NOMO-1 treated with dmso at 0.1 percent for 144 hours (cell line): ENCODE data around the gene LRRC75A.
"Not testable (repeated sequence)": the region's sequence is repeated elsewhere in the genome, so short reads cannot be mapped to it uniquely, and the experiment has no call there.

ENCODE experiments used
- DNase-seq: peaks from one replicate; lab custom pipeline; 2025; ENCODE audit not compliant: unreplicated experiment; lab: John Stamatoyannopoulos, UW

The LRRC75A gene

GRCh38 chr17:16455997-16456741 is 35.8 kb downstream of the LRRC75A start:
- no peak for DNase-seq

- no peak for DNase-seq
These were observed 38.5 kb downstream of the LRRC75A start for GRCh38 chr17:16453493-16453851.

GRCh38 chr17:16452268-16452667 is 39.7 kb downstream of the LRRC75A start:
- not testable (repeated sequence) for DNase-seq

GRCh38 chr17:16450028-16450427 is 42.0 kb downstream of the LRRC75A start:
- no peak for DNase-seq

DNA sequence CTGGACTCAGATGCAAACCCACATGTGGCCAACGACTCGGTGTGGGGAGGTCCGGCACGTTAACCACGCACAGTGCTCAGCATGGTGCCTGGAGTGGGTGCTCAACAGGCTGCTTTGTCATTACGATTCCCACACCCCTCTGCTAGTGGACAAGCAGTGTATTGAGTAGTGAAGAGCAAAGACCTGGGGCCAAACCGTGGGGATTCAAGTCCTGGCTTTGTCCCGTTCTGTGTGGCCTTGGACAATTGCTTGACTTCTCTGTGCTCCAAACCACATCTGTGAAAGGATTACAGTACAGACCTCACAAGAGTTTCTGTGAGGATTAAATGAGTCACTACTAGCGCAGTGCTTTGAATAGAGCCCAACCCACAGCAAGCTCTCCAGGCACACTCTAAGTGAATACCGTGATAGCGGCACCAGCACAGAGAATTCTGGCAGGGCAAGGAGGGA is 42.8 kb downstream of the LRRC75A start:
- no peak for DNase-seq

DNA sequence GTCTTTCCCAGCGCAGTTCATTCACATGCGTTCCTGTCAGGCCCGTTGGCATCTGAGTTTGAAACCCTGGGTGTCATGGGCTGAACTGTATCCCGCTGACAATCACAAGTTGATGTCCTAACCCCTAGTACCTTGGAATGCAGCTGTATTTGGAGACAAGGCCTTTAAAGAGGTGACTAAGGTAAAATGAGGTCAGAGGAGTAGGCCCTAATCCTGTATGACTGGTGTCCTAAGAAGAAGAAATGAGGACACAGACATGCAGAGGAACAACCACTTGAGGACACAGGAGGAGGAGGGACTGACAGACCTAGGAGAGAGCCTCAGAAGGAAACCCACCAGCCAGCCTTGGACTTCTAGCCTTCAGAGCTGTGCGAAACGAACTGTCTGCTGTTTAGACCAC is 43.5 kb downstream of the LRRC75A start:
- no peak for DNase-seq

GRCh38 chr17:16447676-16448075 is 44.3 kb downstream of the LRRC75A start:
- DNase-seq: no peak

DNA sequence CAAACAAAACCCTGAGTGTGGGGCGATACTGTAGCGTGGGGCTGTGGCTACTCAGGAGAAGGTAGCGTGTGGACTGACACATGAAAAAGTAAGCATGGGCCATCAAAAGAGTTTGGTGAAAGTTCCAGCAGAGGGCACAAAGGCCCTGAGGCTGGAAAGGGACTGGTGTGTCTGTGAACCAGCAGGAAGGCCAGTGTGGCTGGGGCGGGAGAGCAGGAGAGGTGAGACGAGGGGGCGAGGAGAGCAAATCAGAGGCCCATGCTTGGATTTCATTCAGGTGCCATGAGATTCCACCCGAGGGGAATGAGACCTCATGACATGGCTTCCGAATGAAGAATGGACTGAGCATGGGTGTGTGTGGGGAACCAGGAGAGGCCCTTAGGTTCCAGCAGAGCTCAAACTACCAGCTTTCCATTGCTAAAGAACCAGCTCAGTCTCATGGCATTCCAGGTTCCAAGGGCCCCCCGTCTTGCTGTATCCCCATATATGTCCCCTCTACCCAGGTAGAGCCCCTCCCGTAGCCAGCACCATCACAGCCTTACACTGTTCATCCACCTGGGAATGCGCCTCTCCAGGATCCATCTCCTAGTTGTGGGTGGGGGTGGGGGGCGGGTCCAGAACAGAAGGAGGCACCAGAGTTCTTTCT is 45.5 kb downstream of the LRRC75A start:
- no peak for DNase-seq

DNA sequence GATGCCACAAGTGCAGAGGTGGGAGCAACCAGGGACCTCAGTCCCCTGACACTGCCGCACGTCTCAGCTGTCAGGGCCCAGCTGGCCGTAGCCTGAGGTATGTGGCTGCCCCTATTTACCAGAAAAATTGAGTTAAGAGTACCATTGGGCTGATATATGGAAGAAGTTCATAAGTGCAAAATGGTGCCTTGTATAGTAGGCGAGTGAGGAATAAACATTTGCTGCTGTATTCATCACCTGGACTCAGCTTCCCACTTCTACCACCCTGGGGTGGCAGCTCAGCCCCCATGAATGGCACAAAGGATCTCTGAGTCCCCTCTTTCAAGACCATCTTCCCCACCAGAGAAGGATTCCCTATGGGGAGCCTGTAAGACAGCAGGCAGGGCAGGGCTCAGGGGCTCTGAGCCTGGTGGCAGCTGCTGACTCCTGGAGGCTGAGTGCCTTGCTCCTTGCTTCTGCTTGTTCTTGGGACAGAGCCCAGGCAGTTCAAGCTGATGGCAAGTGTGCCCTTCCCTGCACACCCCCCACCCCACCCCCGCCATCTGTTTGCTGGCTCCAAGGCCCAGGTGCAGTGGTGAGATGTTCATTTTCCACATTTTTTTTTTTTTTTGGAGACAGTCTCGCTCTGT is 47.6 kb downstream of the LRRC75A start:
- DNase-seq: no peak

GRCh38 chr17:16443511-16444257 is 48.3 kb downstream of the LRRC75A start:
- DNase-seq: no peak

DNA sequence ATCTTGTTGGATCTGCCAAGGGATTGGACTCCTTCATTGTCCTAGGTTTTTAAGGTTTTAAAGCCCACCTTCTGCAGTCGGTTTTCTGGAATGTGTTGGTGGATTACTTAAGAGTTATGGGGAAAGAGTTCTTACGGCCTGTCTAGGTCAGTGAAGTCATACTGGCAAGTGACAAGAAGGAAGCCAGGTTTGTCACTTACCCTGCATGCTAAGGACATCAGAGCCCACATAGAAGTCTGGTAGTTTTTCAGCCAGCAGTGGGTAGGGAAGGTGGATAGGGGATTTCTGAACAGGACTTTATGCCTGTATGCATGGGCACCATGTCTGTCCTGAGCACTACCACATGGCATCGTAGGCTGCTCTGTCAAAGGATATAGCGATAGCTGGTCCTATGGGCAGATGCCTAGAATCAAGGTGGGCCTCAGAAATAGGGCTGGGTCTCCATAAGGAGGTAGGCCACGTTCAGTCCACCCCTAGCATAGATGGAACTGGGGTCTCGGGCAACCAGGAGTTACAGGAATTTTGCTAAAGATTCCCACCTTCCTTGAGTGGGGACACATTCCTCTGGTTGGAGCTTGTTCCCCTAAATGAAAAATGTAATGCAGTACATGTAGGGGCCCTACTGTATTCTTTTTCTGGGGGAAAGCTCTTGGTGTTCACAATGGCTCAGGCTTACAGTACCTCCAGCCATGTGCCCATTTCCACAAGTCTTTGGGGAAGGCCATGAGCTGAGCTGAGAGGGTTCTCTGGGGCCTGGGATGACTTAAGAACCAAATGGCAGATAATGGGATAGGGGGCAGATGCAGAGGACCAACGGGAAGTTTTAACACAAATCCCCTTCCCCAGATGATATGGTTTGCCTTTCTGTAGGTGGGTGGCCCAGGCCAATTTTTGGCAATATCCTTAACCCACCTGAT is 49.1 kb downstream of the LRRC75A start:
- no peak for DNase-seq

DNA sequence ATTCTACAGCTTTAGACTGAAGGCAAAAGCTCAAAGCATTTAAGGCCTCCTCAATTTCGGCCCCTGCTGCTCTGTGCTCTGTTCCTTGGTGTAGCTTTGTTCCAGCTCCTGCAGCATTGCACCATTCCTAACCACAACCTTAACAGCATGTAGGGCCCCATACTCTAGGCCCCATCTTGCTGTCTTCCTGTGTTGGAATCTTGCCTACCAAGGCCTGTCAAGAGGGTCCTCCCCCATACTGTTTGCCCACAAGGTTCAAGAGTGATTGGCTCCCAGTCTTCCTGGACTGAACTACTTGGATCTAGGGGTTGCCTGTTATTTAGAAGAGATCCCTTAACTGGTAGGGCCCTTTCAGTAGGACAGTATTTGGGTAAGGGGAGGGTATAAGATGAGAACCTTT is 49.9 kb downstream of the LRRC75A start:
- peak; percentile 60 for DNase-seq

- no peak for DNase-seq
These were observed 50.9 kb downstream of the LRRC75A start for GRCh38 chr17:16440901-16441629.

DNA sequence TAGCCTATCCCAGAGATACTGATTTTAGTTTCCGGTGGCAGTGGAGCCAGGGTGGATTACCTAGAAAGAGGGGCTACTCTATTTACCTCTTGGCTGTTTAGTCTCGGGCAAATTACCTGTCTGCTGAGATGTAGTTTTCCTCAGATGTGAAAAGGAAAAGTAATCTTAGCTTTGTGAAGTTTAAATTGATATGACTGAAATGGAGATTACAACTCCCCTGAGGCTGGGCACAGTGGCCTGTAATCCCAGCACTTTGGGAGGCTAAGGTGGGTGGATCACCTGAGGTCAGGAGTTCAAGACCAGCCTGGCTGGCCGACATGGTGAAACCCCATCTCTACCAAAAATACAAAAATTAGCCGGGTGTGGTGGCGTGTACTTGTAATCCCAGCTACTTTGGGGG is 51.6 kb downstream of the LRRC75A start:
- DNase-seq: not testable (repeated sequence)

GRCh38 chr17:16439811-16440351 is 52.1 kb downstream of the LRRC75A start:
- DNase-seq: peak; percentile 52

- DNase-seq: no peak
These were observed 52.6 kb downstream of the LRRC75A start for GRCh38 chr17:16439303-16439791.

GRCh38 chr17:16438557-16439302 is 53.3 kb downstream of the LRRC75A start:
- peak; percentile 99 for DNase-seq

DNA sequence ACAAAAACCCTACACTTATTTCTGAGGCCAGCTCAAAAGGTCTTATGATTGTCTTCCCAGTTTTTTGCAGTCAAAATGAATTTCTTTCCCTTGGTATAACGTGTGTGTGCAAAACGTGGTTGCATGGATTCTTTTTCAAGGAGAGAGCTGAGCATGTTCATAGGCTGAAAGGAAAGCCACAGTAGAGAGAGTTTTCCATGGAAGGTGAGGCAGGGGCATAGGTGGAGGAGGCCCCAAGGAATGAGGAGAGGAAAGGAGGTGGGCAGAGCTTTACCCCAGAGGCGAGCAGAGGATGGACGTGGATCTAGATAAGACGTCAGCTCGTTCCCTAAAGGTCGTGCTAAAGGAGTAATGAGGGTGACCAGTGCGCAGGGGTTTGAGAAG is 53.8 kb downstream of the LRRC75A start:
- DNase-seq: no peak

GRCh38 chr17:16437083-16437482 is 54.9 kb downstream of the LRRC75A start:
- no peak for DNase-seq
